Measurements from ENCODE around the gene ARHGAP25.

DNA sequence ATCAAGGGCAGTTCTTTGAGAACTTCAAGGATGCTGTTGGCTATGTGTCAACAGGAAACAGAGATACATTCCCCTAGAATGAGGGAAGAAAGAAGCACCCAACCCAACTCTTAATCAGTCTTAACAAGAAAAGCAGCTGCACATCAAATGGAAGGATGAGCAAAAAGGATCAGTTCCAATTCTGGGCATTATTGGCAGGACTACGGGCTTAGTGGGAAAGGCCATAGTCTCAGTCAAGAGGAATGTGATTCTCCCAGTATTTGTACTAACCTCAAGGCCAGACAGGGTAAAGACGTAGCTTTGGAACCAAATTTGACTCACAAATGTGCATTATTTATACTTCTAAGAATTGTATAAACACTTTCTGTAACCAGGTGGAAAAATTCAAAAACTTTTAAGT is 118.4 kb downstream of the ARHGAP25 start:
- TF ChIP-seq, protein P1, sequence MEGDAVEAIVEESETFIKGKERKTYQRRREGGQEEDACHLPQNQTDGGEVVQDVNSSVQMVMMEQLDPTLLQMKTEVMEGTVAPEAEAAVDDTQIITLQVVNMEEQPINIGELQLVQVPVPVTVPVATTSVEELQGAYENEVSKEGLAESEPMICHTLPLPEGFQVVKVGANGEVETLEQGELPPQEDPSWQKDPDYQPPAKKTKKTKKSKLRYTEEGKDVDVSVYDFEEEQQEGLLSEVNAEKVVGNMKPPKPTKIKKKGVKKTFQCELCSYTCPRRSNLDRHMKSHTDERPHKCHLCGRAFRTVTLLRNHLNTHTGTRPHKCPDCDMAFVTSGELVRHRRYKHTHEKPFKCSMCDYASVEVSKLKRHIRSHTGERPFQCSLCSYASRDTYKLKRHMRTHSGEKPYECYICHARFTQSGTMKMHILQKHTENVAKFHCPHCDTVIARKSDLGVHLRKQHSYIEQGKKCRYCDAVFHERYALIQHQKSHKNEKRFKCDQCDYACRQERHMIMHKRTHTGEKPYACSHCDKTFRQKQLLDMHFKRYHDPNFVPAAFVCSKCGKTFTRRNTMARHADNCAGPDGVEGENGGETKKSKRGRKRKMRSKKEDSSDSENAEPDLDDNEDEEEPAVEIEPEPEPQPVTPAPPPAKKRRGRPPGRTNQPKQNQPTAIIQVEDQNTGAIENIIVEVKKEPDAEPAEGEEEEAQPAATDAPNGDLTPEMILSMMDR (IDR thresholded peaks at IDR 0.05): no peak
- TF ChIP-seq POLR2AphosphoS5 (IDR thresholded peaks at IDR 0.05) (no peak), POLR2A (IDR thresholded peaks at IDR 0.05) (no peak)

All from upper lobe of left lung (tissue), 4 donors.